H1 (cell line): ENCODE measurements around the gene SLC1A3. TPM values are rescaled to one million over a fixed set of nuclear protein-coding genes. Genes with fewer than 3 reads are reported as not detected.

Experiments
- CTCF ChIA-PET: fragments of 300-600 bp; sonication (Branson Sonifier 250); formaldehyde crosslinking; loops from one replicate; lab custom pipeline; 2021; ENCODE audit not compliant: partially characterized antibody; lab: Charles Lee
- POLR2A ChIA-PET: fragments of 300-600 bp; sonication (Branson Sonifier 250); formaldehyde crosslinking; loops from one replicate; lab custom pipeline; 2021; ENCODE audit warnings: inconsistent platforms; ENCODE audit not compliant: partially characterized antibody; lab: Charles Lee
- DNase-seq, 2 experiments: peaks; one replicate each; pipeline versions ENCODE4 v3.0.0 to v3.0.0-alpha.2; 2010 to 2022; ENCODE audit warnings: low spot score in 2 of 2, low read depth in 1 of 2, mixed read lengths in 1 of 2
- FAIRE-seq: peaks from 2 replicates; lab custom pipeline; 2011; peaks lifted over from hg19 to GRCh38; lab: Jason Lieb, UNC
- H2AFZ ChIP-seq: 2 replicates; pipeline ENCODE4 v1.8.1; 2012; ENCODE audit warnings: low read length, inconsistent platforms
- H2AK5ac ChIP-seq: 2 replicates; pipeline ENCODE4 v1.6.1; 2013; ENCODE audit warnings: low read depth, low read length
- H2BK120ac ChIP-seq: replicated peaks from 2 replicates; pipeline ENCODE3; 2013; ENCODE audit warnings: low read depth, low read length, inconsistent platforms
- H2BK12ac ChIP-seq: 2 replicates; pipeline ENCODE4 v1.6.1; 2013; ENCODE audit warnings: low read depth, low read length
- H2BK15ac ChIP-seq: 2 replicates; pipeline ENCODE4 v1.6.1; 2013; ENCODE audit warnings: low read length
- H2BK20ac ChIP-seq: 2 replicates; pipeline ENCODE4 v1.6.1; 2013; ENCODE audit warnings: low read length
- H2BK5ac ChIP-seq: 2 replicates; pipeline ENCODE4 v1.6.1; 2013; ENCODE audit warnings: low read depth, low read length
- H3K14ac ChIP-seq: 2 replicates; pipeline ENCODE4 v1.6.1; 2013; ENCODE audit warnings: inconsistent platforms; ENCODE audit not compliant: insufficient read length
- H3K18ac ChIP-seq: 2 replicates; pipeline ENCODE4 v1.6.1; 2013; ENCODE audit warnings: low read length; ENCODE audit errors: extremely low read depth
- H3K23ac ChIP-seq: 2 replicates; pipeline ENCODE4 v1.6.1; 2013; ENCODE audit warnings: inconsistent platforms; ENCODE audit not compliant: insufficient read length
- H3K23me2 ChIP-seq: 2 replicates; pipeline ENCODE4 v1.6.1; 2013; ENCODE audit warnings: low read depth, low read length
- H3K27ac ChIP-seq: 2 replicates; pipeline ENCODE4 v1.6.1; 2011; ENCODE audit warnings: low read depth, low read length, inconsistent platforms
- H3K27me3 ChIP-seq, 4 experiments: replicated peaks in 1 of 4; 1 replicate in 1 of 4; 2 replicates in 3 of 4; pipeline versions ENCODE4 v1.6.1 to v1.8.1; 2011 to 2013; ENCODE audit warnings: low read length in 3 of 4, mild to moderate bottlenecking in 3 of 4, inconsistent platforms in 2 of 4, mixed read lengths in 2 of 4, moderate library complexity in 1 of 4; ENCODE audit not compliant: control insufficient read depth in 3 of 4, insufficient read depth in 3 of 4; ENCODE audit errors: extremely low read depth in 1 of 4
- H3K36me3 ChIP-seq, 4 experiments: 2 replicates each; pipeline versions ENCODE4 v1.6.1 to v1.8.1; 2011 to 2013; ENCODE audit warnings: mild to moderate bottlenecking in 4 of 4, low read length in 3 of 4, moderate library complexity in 2 of 4, control low read depth in 1 of 4, inconsistent platforms in 1 of 4; ENCODE audit not compliant: insufficient read depth in 4 of 4, control insufficient read depth in 2 of 4
- H3K4ac ChIP-seq: replicated peaks from 2 replicates; pipeline ENCODE3; 2013; ENCODE audit warnings: low read length, low read depth, mixed read lengths, inconsistent platforms; ENCODE audit not compliant: insufficient read length
- H3K4me1 ChIP-seq, 4 experiments: replicated peaks in 1 of 4; 1 replicate in 1 of 4; 2 replicates in 3 of 4; pipeline versions ENCODE4 v1.6.1 to v1.8.1; 2011 to 2013; ENCODE audit warnings: low read length in 3 of 4, inconsistent platforms in 2 of 4, mixed read lengths in 1 of 4; ENCODE audit not compliant: insufficient read depth in 4 of 4, control insufficient read depth in 3 of 4
- H3K4me2 ChIP-seq, 2 experiments: 2 replicates each; pipeline versions ENCODE4 v1.6.1 to v1.8.1; 2011 to 2013; ENCODE audit warnings: low read depth in 2 of 2, low read length in 2 of 2, control low read depth in 1 of 2, inconsistent platforms in 1 of 2, mild to moderate bottlenecking in 1 of 2; ENCODE audit not compliant: insufficient read depth in 1 of 2
- H3K4me3 ChIP-seq, 4 experiments: fragments of 200-600, 300-600 bp in 1 of 4; sonication (generic), shearing (Covaris generic), sonication (Bioruptor Twin) in 1 of 4; 2 replicates each; pipeline versions ENCODE4 v1.5.1 to v1.8.1; 2011 to 2016; ENCODE audit warnings: low read length in 4 of 4, low read depth in 3 of 4, control low read depth in 2 of 4, inconsistent platforms in 2 of 4, mild to moderate bottlenecking in 2 of 4, mixed read lengths in 1 of 4, moderate library complexity in 1 of 4; ENCODE audit not compliant: insufficient read depth in 2 of 4; ENCODE audit errors: extremely low read depth in 1 of 4
- H3K56ac ChIP-seq: replicated peaks from 2 replicates; pipeline ENCODE3; 2013; ENCODE audit warnings: low read depth, mild to moderate bottlenecking, mixed read lengths, low read length, inconsistent platforms; ENCODE audit not compliant: insufficient read length
- H3K79me1 ChIP-seq: 2 replicates; pipeline ENCODE4 v1.6.1; 2013; ENCODE audit warnings: low read depth, low read length, control low read depth
- H3K79me2 ChIP-seq, 2 experiments: 2 replicates each; pipeline versions ENCODE4 v1.6.1 to v1.8.1; 2012 to 2013; ENCODE audit warnings: low read length in 2 of 2, mild to moderate bottlenecking in 2 of 2, inconsistent platforms in 1 of 2; ENCODE audit not compliant: insufficient read depth in 2 of 2, control insufficient read depth in 1 of 2
- H3K9ac ChIP-seq, 4 experiments: replicated peaks in 1 of 4; 1 replicate in 1 of 4; 2 replicates in 3 of 4; pipeline versions ENCODE4 v1.6.1 to v1.8.1; 2011 to 2013; ENCODE audit warnings: low read depth in 3 of 4, low read length in 3 of 4, control low read depth in 2 of 4, mild to moderate bottlenecking in 2 of 4, moderate library complexity in 2 of 4, inconsistent platforms in 1 of 4; ENCODE audit errors: extremely low read depth in 1 of 4
- H3K9me3 ChIP-seq, 2 experiments: 2 replicates each; pipeline versions ENCODE4 v1.6.1 to v1.8.1; 2012 to 2013; ENCODE audit warnings: mild to moderate bottlenecking in 2 of 2, moderate library complexity in 2 of 2, control low read depth in 1 of 2, inconsistent platforms in 1 of 2, low read depth in 1 of 2, low read length in 1 of 2, mixed read lengths in 1 of 2; ENCODE audit not compliant: insufficient read depth in 2 of 2
- H4K20me1 ChIP-seq, 2 experiments: replicated peaks in 1 of 2; 2 replicates each; pipeline versions ENCODE3 to v1.8.1; 2011 to 2013; ENCODE audit warnings: inconsistent platforms in 2 of 2, low read length in 2 of 2, mild to moderate bottlenecking in 1 of 2; ENCODE audit not compliant: insufficient read depth in 2 of 2, control insufficient read depth in 1 of 2
- H4K5ac ChIP-seq: 2 replicates; pipeline ENCODE4 v1.6.1; 2013; ENCODE audit warnings: low read length, low read depth, mixed read lengths, inconsistent platforms; ENCODE audit not compliant: insufficient read length
- H4K8ac ChIP-seq: 2 replicates; pipeline ENCODE4 v1.8.0; 2013; ENCODE audit warnings: mild to moderate bottlenecking, moderate library complexity, low read length, inconsistent platforms; ENCODE audit not compliant: insufficient read depth; ENCODE audit errors: extremely low read depth
- H4K91ac ChIP-seq: replicated peaks from 2 replicates; pipeline ENCODE3; 2013; ENCODE audit warnings: low read length, mixed read lengths, inconsistent platforms; ENCODE audit not compliant: insufficient read length
- BACH1 ChIP-seq: IDR thresholded peaks from 2 replicates; pipeline ENCODE4 v1.6.1; 2012; ENCODE audit warnings: low read length, improper control_type of control experiment
- CHD2 ChIP-seq: IDR thresholded peaks from 2 replicates; pipeline ENCODE4 v1.6.1; 2012; ENCODE audit warnings: low read length, improper control_type of control experiment
- CTBP2 ChIP-seq: IDR thresholded peaks from 2 replicates; pipeline ENCODE4 v1.7.0; 2011; ENCODE audit warnings: borderline replicate concordance, mild to moderate bottlenecking, moderate library complexity, mixed read lengths, low read length; ENCODE audit not compliant: insufficient read depth, insufficient read length
- GABPA ChIP-seq: IDR thresholded peaks from 2 replicates; pipeline ENCODE4 v1.6.1; 2011; ENCODE audit warnings: mild to moderate bottlenecking, low read length, moderate library complexity, borderline replicate concordance; ENCODE audit not compliant: insufficient read depth
- GTF2F1 ChIP-seq: IDR thresholded peaks from 2 replicates; pipeline ENCODE4 v1.6.1; 2012; ENCODE audit warnings: low read depth, low read length, improper control_type of control experiment, borderline replicate concordance
- HDAC2 ChIP-seq, 2 experiments: fragments of 300-600 bp in 1 of 2; sonication (generic) in 1 of 2; IDR thresholded peaks; 2 replicates each; pipeline ENCODE4 v1.6.1; 2011 to 2012; ENCODE audit warnings: low read depth in 2 of 2, low read length in 2 of 2, mild to moderate bottlenecking in 2 of 2, moderate library complexity in 2 of 2, borderline replicate concordance in 1 of 2, inconsistent platforms in 1 of 2
- JUN ChIP-seq: IDR thresholded peaks from 2 replicates; pipeline ENCODE4 v1.6.1; 2011; ENCODE audit warnings: low read depth, mild to moderate bottlenecking, improper control_type of control experiment, low read length
- KDM4A ChIP-seq: IDR thresholded peaks from one replicate; pipeline ENCODE4 v1.7.1; 2012; ENCODE audit warnings: low read depth, mild to moderate bottlenecking, moderate library complexity, low read length, inconsistent platforms; ENCODE audit not compliant: severe bottlenecking
- MAFK ChIP-seq: IDR thresholded peaks from 2 replicates; pipeline ENCODE4 v1.6.1; 2012; ENCODE audit warnings: low read depth, mild to moderate bottlenecking, improper control_type of control experiment, low read length
- POLR2A ChIP-seq, 2 experiments: IDR thresholded peaks; 1 replicate in 1 of 2; 2 replicates in 1 of 2; pipeline ENCODE4 v1.6.1; 2011; ENCODE audit warnings: low read depth in 2 of 2, low read length in 2 of 2, mild to moderate bottlenecking in 2 of 2; ENCODE audit errors: control extremely low read depth in 1 of 2
- POU5F1 ChIP-seq: IDR thresholded peaks from 2 replicates; pipeline ENCODE4 v1.6.1; 2011; ENCODE audit warnings: low read depth, mild to moderate bottlenecking, low read length, moderate library complexity
- RAD21 ChIP-seq, 2 experiments: IDR thresholded peaks in 1 of 2; conservative IDR thresholded peaks in 1 of 2; 2 replicates each; pipeline ENCODE4 v1.6.1; 2011; ENCODE audit warnings: low read depth in 2 of 2, low read length in 2 of 2, improper control_type of control experiment in 1 of 2, inconsistent platforms in 1 of 2, mild to moderate bottlenecking in 1 of 2, moderate library complexity in 1 of 2
- SAP30 ChIP-seq: fragments of 300-600 bp; sonication (generic); IDR thresholded peaks from 2 replicates; pipeline ENCODE4 v1.7.1; 2012; ENCODE audit warnings: low read length, moderate library complexity, mild to moderate bottlenecking, inconsistent platforms; ENCODE audit not compliant: insufficient read depth, insufficient replicate concordance
- SIX5 ChIP-seq: IDR thresholded peaks from 2 replicates; pipeline ENCODE4 v1.6.1; 2011; ENCODE audit warnings: mild to moderate bottlenecking, low read depth, low read length
- TAF1 ChIP-seq: IDR thresholded peaks from 2 replicates; pipeline ENCODE4 v1.6.1; 2011; ENCODE audit warnings: mild to moderate bottlenecking, low read depth, low read length
- WGBS, 2 experiments: shearing (Covaris generic) in 1 of 2; methylation state at CpG; one replicate each; pipeline versions ENCODE4 v1.1.6 to v1.1.7; 2013 to 2015; ENCODE audit warnings: low lambda C conversion rate in 2 of 2, mixed read lengths in 2 of 2, inconsistent platforms in 1 of 2, low coverage in 1 of 2, missing lambda C conversion rate in 1 of 2; ENCODE audit not compliant: insufficient replicate concordance in 2 of 2, insufficient coverage in 1 of 2, insufficient read length in 1 of 2; ENCODE audit errors: extremely low coverage in 1 of 2, missing lambda C conversion rate in 1 of 2; 5-methylcytosine and 5-hydroxymethylcytosine counted together
- polyA plus RNA-seq, 7 experiments: library from polyadenylated mRNA; depleted of rRNA in 3 of 7; stranded (reverse) in 5 of 7; unstranded in 2 of 7; fragments of >200 nt in 5 of 7; fragments of 200-250 nt in 2 of 7; gene quantifications; 1 replicate in 5 of 7; 2 replicates in 1 of 7; 4 replicates in 1 of 7; pipeline versions ENCODE4 v1.2.1 to v1.2.3, GENCODE V29; 2011 to 2013; ENCODE audit warnings: missing spikeins in 2 of 7, mixed read lengths in 2 of 7
- total RNA-seq: library from RNA; stranded (reverse); fragmentation: NEBNext Ultra II Directional; extraction: Animal tissue kit (Norgen Biotek cat#: 25700); gene quantifications from 2 replicates; pipeline ENCODE4 v1.2.1, GENCODE V29; 2021

Gene SLC1A3
- total and polyA plus RNA-seq, 2 of the 8 experiments (the other 6 are each of a cell fraction or from before 2014, with no cell fraction given), result 26.7 to 35.3 TPM

- Histone ChIP-seq H3K4me1 (no peaks in the 10 kb centered on the region; a peak in 1 of 7 replicates), H3K9ac (no peak overlapping the region), H3K27ac (no peak overlapping the region), H3K79me1 (no peaks in the 10 kb centered on the region), H3K18ac (no peak overlapping the region), H4K20me1 (no peaks in the 10 kb centered on the region), H2BK20ac (no peak overlapping the region), H2BK15ac (no peak overlapping the region), H3K4ac (no peak overlapping the region), H2BK12ac (no peak overlapping the region), H3K23me2 (no peaks in the 10 kb centered on the region), H2BK5ac (no peak overlapping the region), H3K23ac (no peak overlapping the region), H3K79me2 (no peaks in the 10 kb centered on the region), H2AFZ (no peak overlapping the region), H3K27me3 (no peaks in the 10 kb centered on the region), H4K91ac (no peak overlapping the region), H4K5ac (no peak overlapping the region), H3K14ac (no peak overlapping the region), H2AK5ac (no peak overlapping the region), H4K8ac (no peak overlapping the region), H2BK120ac (no peak overlapping the region), H3K36me3 (peaks cover 0 to 5% (median 0%) of the 10 kb centered on the region in 4 experiments; a peak in 2 of 8 replicates), H3K4me2 (no peak overlapping the region), H3K9me3 (no peaks in the 10 kb centered on the region), H3K56ac (no peak overlapping the region), H3K4me3 (no peak overlapping the region)
- no peak for FAIRE-seq
- no peak for DNase-seq
- ChIA-PET CTCF (no interaction called here), POLR2A (no interaction called here)
- WGBS, 2 experiments, result 100% methylated on average over 1 of the region's 1 CpG; no CpG with 5 or more reads in 1 of the 2 experiments
- no peak for TF ChIP-seq KDM4A
- TF ChIP-seq SAP30, result no peak
- no peak for TF ChIP-seq TAF1
- TF ChIP-seq CTBP2, result no peak
- TF ChIP-seq BACH1, result no peak
- TF ChIP-seq GABPA, result no peak
- TF ChIP-seq POU5F1, result no peak
- TF ChIP-seq SIX5, result no peak
- TF ChIP-seq HDAC2 (IDR thresholded peaks at IDR 0.05; ENCODE audit: borderline replicate concordance in 1 of 2, low read depth in 2 of 2, low read length in 2 of 2), result no peak
- TF ChIP-seq GTF2F1, result no peak
- no peak for TF ChIP-seq JUN
- TF ChIP-seq MAFK, result no peak
- no peak for TF ChIP-seq POLR2A (IDR thresholded peaks at IDR 0.05; ENCODE audit: control extremely low read depth in 1 of 2, low read depth in 2 of 2, low read length in 2 of 2)
- no peak for TF ChIP-seq RAD21 (IDR thresholded peaks at IDR 0.05 in 1 of 2, conservative IDR thresholded peaks at IDR 0.05 in 1 of 2; ENCODE audit: low read depth in 2 of 2, low read length in 2 of 2)
- TF ChIP-seq CHD2, result no peak
Observed at GRCh38 chr5:36666986-36667385, 60.6 kb downstream of the SLC1A3 start.
